HEK293 (cell line): ENCODE data around the gene STPG3.

Experiments
- EGR2 ChIP-seq: fragments of 450-650 bp; formaldehyde crosslinking; IDR thresholded peaks from 2 replicates; pipeline ENCODE4 v1.5.1; 2016; ENCODE audit warnings: low read depth, missing biosample characterization, missing genetic modification characterization
- GFI1B ChIP-seq: fragments of 450-650 bp; formaldehyde crosslinking; IDR thresholded peaks from 2 replicates; pipeline ENCODE4 v1.5.1; 2016; ENCODE audit warnings: missing biosample characterization, missing genetic modification characterization
- KLF7 ChIP-seq: fragments of 450-650 bp; formaldehyde crosslinking; IDR thresholded peaks from 2 replicates; pipeline ENCODE4 v1.5.1; 2016; ENCODE audit warnings: missing biosample characterization, missing genetic modification characterization, borderline replicate concordance
- KLF8 ChIP-seq: fragments of 450-650 bp; formaldehyde crosslinking; IDR thresholded peaks from 2 replicates; pipeline ENCODE4 v1.5.1; 2016; ENCODE audit warnings: missing biosample characterization, missing genetic modification characterization
- SCRT1 ChIP-seq: fragments of 450-650 bp; formaldehyde crosslinking; IDR thresholded peaks from 2 replicates; pipeline ENCODE4 v1.5.1; 2016; ENCODE audit warnings: missing biosample characterization, missing genetic modification characterization, borderline replicate concordance
- TCF7L2 ChIP-seq: IDR thresholded peaks from 2 replicates; pipeline ENCODE4 v1.6.1; 2011; ENCODE audit warnings: low read depth, mild to moderate bottlenecking, inconsistent platforms, low read length, moderate library complexity, borderline replicate concordance
- YY1 ChIP-seq: fragments of 450-650 bp; formaldehyde crosslinking; IDR thresholded peaks from 2 replicates; pipeline ENCODE4 v1.5.1; 2018; ENCODE audit warnings: missing biosample characterization, missing genetic modification characterization
- ZBTB21 ChIP-seq: fragments of 450-650 bp; formaldehyde crosslinking; IDR thresholded peaks from 2 replicates; pipeline ENCODE4 v1.5.1; 2017; ENCODE audit warnings: missing biosample characterization, missing genetic modification characterization
- ZBTB7A ChIP-seq: fragments of 450-650 bp; formaldehyde crosslinking; IDR thresholded peaks from 2 replicates; pipeline ENCODE4 v1.5.1; 2016; ENCODE audit warnings: low read depth, missing biosample characterization, missing genetic modification characterization
- ZFHX2 ChIP-seq: fragments of 450-650 bp; formaldehyde crosslinking; conservative IDR thresholded peaks from 2 replicates; pipeline ENCODE4 v1.5.1; 2016; ENCODE audit warnings: missing biosample characterization, missing genetic modification characterization
- ZFP37 ChIP-seq: fragments of 450-650 bp; formaldehyde crosslinking; IDR thresholded peaks from 2 replicates; pipeline ENCODE4 v1.5.1; 2016; ENCODE audit warnings: missing biosample characterization, missing genetic modification characterization
- ZFP41 ChIP-seq: fragments of 450-650 bp; formaldehyde crosslinking; IDR thresholded peaks from 2 replicates; pipeline ENCODE4 v1.5.1; 2016; ENCODE audit warnings: missing biosample characterization, missing genetic modification characterization, borderline replicate concordance
- ZIC2 ChIP-seq: fragments of 450-650 bp; formaldehyde crosslinking; IDR thresholded peaks from 2 replicates; pipeline ENCODE4 v1.5.1; 2016; ENCODE audit warnings: missing biosample characterization, missing genetic modification characterization
- ZNF140 ChIP-seq: fragments of 450-650 bp; formaldehyde crosslinking; IDR thresholded peaks from 2 replicates; pipeline ENCODE4 v1.5.1; 2016; ENCODE audit warnings: missing biosample characterization, missing genetic modification characterization
- ZNF174 ChIP-seq: fragments of 450-650 bp; formaldehyde crosslinking; IDR thresholded peaks from 2 replicates; pipeline ENCODE4 v1.5.0; 2017; ENCODE audit warnings: missing biosample characterization, mild to moderate bottlenecking, missing genetic modification characterization
- ZNF184 ChIP-seq: fragments of 450-650 bp; IDR thresholded peaks from 2 replicates; pipeline ENCODE4 v1.5.1; 2018; ENCODE audit warnings: missing biosample characterization, mild to moderate bottlenecking, missing genetic modification characterization
- ZNF19 ChIP-seq: fragments of 450-650 bp; formaldehyde crosslinking; IDR thresholded peaks from 2 replicates; pipeline ENCODE4; 2016; ENCODE audit warnings: missing biosample characterization, missing genetic modification characterization, low read depth
- ZNF2 ChIP-seq: fragments of 450-650 bp; formaldehyde crosslinking; IDR thresholded peaks from 2 replicates; pipeline ENCODE4 v1.5.1; 2016; ENCODE audit warnings: missing biosample characterization, missing genetic modification characterization
- ZNF341 ChIP-seq: fragments of 450-650 bp; formaldehyde crosslinking; IDR thresholded peaks from 2 replicates; pipeline ENCODE4; 2016; ENCODE audit warnings: low read depth, missing biosample characterization, missing genetic modification characterization
- ZNF426 ChIP-seq: fragments of 450-650 bp; formaldehyde crosslinking; IDR thresholded peaks from 2 replicates; pipeline ENCODE4 v1.5.1; 2017; ENCODE audit warnings: missing biosample characterization, missing genetic modification characterization, mild to moderate bottlenecking, inconsistent platforms, moderate library complexity
- ZNF501 ChIP-seq: fragments of 450-650 bp; formaldehyde crosslinking; IDR thresholded peaks from 2 replicates; pipeline ENCODE4 v1.5.1; 2016; ENCODE audit warnings: missing biosample characterization, missing genetic modification characterization
- ZNF549 ChIP-seq: fragments of 450-650 bp; IDR thresholded peaks from 2 replicates; pipeline ENCODE4 v1.5.1; 2018; ENCODE audit warnings: missing biosample characterization, missing genetic modification characterization, mild to moderate bottlenecking, inconsistent platforms, moderate library complexity
- ZNF558 ChIP-seq: fragments of 450-650 bp; formaldehyde crosslinking; IDR thresholded peaks from 2 replicates; pipeline ENCODE4 v1.5.1; 2016; ENCODE audit warnings: missing biosample characterization, missing genetic modification characterization
- ZNF561 ChIP-seq: fragments of 450-650 bp; IDR thresholded peaks from 2 replicates; pipeline ENCODE4 v1.5.1; 2018; ENCODE audit warnings: missing biosample characterization, missing genetic modification characterization, borderline replicate concordance
- ZNF571 ChIP-seq: fragments of 450-650 bp; formaldehyde crosslinking; IDR thresholded peaks from 2 replicates; pipeline ENCODE4 v1.5.0; 2017; ENCODE audit warnings: missing biosample characterization, missing genetic modification characterization
- ZNF585B ChIP-seq: fragments of 450-650 bp; formaldehyde crosslinking; IDR thresholded peaks from 2 replicates; pipeline ENCODE4 v1.5.1; 2016; ENCODE audit warnings: missing biosample characterization, missing genetic modification characterization
- ZNF624 ChIP-seq: fragments of 450-650 bp; formaldehyde crosslinking; IDR thresholded peaks from 2 replicates; pipeline ENCODE4 v1.5.1; 2017; ENCODE audit warnings: missing biosample characterization, missing genetic modification characterization
- ZNF626 ChIP-seq: fragments of 450-650 bp; sonication (Bioruptor Pico); formaldehyde crosslinking; IDR thresholded peaks from 2 replicates; pipeline ENCODE4 v1.5.1; 2018; ENCODE audit warnings: missing biosample characterization, missing genetic modification characterization, inconsistent platforms
- ZNF670 ChIP-seq: fragments of 450-650 bp; formaldehyde crosslinking; IDR thresholded peaks from 2 replicates; pipeline ENCODE4 v1.5.1; 2016; ENCODE audit warnings: missing biosample characterization, missing genetic modification characterization, low read depth
- ZNF701 ChIP-seq: fragments of 450-650 bp; formaldehyde crosslinking; IDR thresholded peaks from 2 replicates; pipeline ENCODE4 v1.5.1; 2016; ENCODE audit warnings: missing biosample characterization, missing genetic modification characterization
- ZSCAN23 ChIP-seq: fragments of 450-650 bp; formaldehyde crosslinking; IDR thresholded peaks from 2 replicates; pipeline ENCODE4 v1.5.1; 2016; ENCODE audit warnings: missing biosample characterization, missing genetic modification characterization
- ZSCAN30 ChIP-seq: fragments of 450-650 bp; IDR thresholded peaks from 2 replicates; pipeline ENCODE4 v1.5.1; 2018; ENCODE audit warnings: missing biosample characterization, mild to moderate bottlenecking, missing genetic modification characterization, moderate library complexity
- TF ChIP-seq, protein P1 (sequence below): fragments of 450-650 bp; formaldehyde crosslinking; IDR thresholded peaks from 2 replicates; pipeline ENCODE4 v1.5.1; 2016; ENCODE audit warnings: missing biosample characterization, missing genetic modification characterization
- TF ChIP-seq, protein P2 (sequence below): fragments of 450-650 bp; formaldehyde crosslinking; IDR thresholded peaks from 2 replicates; pipeline ENCODE4 v1.5.1; 2017; ENCODE audit warnings: missing biosample characterization, missing genetic modification characterization
- TF ChIP-seq, protein P3 (sequence below): fragments of 450-650 bp; formaldehyde crosslinking; IDR thresholded peaks from 2 replicates; pipeline ENCODE4 v1.5.1; 2016; ENCODE audit warnings: missing biosample characterization, missing genetic modification characterization
- TF ChIP-seq, protein P4 (sequence below): fragments of 450-650 bp; formaldehyde crosslinking; optimal IDR thresholded peaks from 2 replicates; pipeline ENCODE3; 2016; ENCODE audit warnings: missing biosample characterization, mild to moderate bottlenecking, missing genetic modification characterization
- TF ChIP-seq, protein P5 (sequence below): fragments of 450-650 bp; formaldehyde crosslinking; IDR thresholded peaks from 2 replicates; pipeline ENCODE4 v1.5.1; 2016; ENCODE audit warnings: missing biosample characterization, missing genetic modification characterization

The STPG3 gene

DNA sequence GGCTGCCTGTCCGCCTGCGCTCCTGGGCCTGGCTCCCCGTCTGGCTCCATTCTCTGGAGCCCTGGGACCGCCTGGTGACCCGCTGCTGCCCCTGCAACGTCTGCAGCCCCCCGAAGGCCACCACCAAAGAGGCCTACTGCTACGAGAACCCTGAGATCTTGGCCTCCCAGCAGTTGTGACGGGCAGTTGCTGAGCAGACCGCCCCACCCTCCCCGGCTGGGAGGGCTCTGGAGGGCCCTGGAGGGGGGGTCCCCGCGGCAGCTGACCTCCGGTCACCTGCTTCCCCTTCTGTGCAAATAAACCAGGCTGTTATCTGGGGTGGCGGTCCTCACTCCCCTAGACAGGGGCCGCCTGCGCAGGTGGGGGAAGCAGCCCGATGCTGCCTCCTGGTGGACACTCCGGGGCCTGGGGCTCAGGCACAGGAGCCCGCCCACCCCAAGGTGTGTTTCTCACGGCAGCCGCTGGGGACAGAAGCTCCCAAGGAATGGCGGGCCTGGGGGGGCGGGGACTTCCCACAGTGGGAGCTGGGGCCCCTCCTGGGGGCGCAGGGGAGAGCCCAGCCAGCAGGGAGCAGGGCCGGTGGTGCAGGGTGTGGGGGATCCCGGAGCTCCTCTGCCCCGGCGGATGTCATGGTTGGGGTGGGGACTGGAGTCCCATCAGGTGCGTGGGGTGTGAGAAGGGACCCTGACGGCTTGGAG, 14.7 kb upstream of the STPG3 start (continued):
- no peak for TF ChIP-seq ZNF701
- TF ChIP-seq ZFP37 (tag by site-specific recombination): 0 out of 2 replicates have a peak, but pooled peaks have one; percentile 44
- 0 out of 2 replicates have a peak, but pooled peaks have one; percentile 64 for TF ChIP-seq ZNF561 (tag by site-specific recombination)
- no peak for TF ChIP-seq ZNF558 (tag by site-specific recombination)
- no peak for TF ChIP-seq SCRT1 (tag by site-specific recombination)
- TF ChIP-seq, protein P1, sequence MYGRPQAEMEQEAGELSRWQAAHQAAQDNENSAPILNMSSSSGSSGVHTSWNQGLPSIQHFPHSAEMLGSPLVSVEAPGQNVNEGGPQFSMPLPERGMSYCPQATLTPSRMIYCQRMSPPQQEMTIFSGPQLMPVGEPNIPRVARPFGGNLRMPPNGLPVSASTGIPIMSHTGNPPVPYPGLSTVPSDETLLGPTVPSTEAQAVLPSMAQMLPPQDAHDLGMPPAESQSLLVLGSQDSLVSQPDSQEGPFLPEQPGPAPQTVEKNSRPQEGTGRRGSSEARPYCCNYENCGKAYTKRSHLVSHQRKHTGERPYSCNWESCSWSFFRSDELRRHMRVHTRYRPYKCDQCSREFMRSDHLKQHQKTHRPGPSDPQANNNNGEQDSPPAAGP (tag by site-specific recombination): peak; percentile 62; the same call in 1 of the 2 replicates
- TF ChIP-seq KLF7 (tag by site-specific recombination): peak; percentile 63; the same call in 1 of the 2 replicates
- no peak for TF ChIP-seq ZNF174 (tag by site-specific recombination)
- no peak for TF ChIP-seq ZNF585B (tag by site-specific recombination)
- no peak for TF ChIP-seq ZNF549 (tag by site-specific recombination)
- peak; percentile 79 for TF ChIP-seq EGR2 (tag by site-specific recombination)
- TF ChIP-seq, protein P2, sequence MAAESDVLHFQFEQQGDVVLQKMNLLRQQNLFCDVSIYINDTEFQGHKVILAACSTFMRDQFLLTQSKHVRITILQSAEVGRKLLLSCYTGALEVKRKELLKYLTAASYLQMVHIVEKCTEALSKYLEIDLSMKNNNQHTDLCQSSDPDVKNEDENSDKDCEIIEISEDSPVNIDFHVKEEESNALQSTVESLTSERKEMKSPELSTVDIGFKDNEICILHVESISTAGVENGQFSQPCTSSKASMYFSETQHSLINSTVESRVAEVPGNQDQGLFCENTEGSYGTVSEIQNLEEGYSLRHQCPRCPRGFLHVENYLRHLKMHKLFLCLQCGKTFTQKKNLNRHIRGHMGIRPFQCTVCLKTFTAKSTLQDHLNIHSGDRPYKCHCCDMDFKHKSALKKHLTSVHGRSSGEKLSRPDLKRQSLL (tag by site-specific recombination): no peak; the same call in 1 of the 2 replicates
- TF ChIP-seq, protein P3, sequence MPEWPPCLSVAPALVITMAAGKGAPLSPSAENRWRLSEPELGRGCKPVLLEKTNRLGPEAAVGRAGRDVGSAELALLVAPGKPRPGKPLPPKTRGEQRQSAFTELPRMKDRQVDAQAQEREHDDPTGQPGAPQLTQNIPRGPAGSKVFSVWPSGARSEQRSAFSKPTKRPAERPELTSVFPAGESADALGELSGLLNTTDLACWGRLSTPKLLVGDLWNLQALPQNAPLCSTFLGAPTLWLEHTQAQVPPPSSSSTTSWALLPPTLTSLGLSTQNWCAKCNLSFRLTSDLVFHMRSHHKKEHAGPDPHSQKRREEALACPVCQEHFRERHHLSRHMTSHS (tag by site-specific recombination): no peak
- TF ChIP-seq ZNF501 (tag by site-specific recombination): peak; percentile 53; the same call in 1 of the 2 replicates
- peak; percentile 70 for TF ChIP-seq ZNF341 (tag by site-specific recombination)
- 0 out of 2 replicates have a peak, but pooled peaks have one; percentile 13 for TF ChIP-seq ZBTB7A (tag by site-specific recombination)
- TF ChIP-seq ZNF184 (tag by site-specific recombination): 0 out of 2 replicates have a peak, but pooled peaks have one; percentile 25
- no peak for TF ChIP-seq ZNF140 (tag by site-specific recombination)
- TF ChIP-seq, protein P4, sequence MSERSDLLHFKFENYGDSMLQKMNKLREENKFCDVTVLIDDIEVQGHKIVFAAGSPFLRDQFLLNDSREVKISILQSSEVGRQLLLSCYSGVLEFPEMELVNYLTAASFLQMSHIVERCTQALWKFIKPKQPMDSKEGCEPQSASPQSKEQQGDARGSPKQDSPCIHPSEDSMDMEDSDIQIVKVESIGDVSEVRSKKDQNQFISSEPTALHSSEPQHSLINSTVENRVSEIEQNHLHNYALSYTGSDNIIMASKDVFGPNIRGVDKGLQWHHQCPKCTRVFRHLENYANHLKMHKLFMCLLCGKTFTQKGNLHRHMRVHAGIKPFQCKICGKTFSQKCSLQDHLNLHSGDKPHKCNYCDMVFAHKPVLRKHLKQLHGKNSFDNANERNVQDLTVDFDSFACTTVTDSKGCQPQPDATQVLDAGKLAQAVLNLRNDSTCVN (tag by site-specific recombination): peak; percentile 26
- peak; percentile 80 for TF ChIP-seq YY1 (tag by site-specific recombination)
- no peak for TF ChIP-seq GFI1B (tag by site-specific recombination)
- no peak for TF ChIP-seq ZFP41 (tag by site-specific recombination)
- no peak for TF ChIP-seq ZBTB21 (tag by site-specific recombination)
- TF ChIP-seq ZSCAN23 (tag by site-specific recombination): no peak
- no peak for TF ChIP-seq ZNF571 (tag by site-specific recombination)
- no peak for TF ChIP-seq TCF7L2
- no peak for TF ChIP-seq ZNF670
- peak; percentile 84 for TF ChIP-seq KLF8 (tag by site-specific recombination)
- no peak for TF ChIP-seq ZNF624
- TF ChIP-seq, protein P5, sequence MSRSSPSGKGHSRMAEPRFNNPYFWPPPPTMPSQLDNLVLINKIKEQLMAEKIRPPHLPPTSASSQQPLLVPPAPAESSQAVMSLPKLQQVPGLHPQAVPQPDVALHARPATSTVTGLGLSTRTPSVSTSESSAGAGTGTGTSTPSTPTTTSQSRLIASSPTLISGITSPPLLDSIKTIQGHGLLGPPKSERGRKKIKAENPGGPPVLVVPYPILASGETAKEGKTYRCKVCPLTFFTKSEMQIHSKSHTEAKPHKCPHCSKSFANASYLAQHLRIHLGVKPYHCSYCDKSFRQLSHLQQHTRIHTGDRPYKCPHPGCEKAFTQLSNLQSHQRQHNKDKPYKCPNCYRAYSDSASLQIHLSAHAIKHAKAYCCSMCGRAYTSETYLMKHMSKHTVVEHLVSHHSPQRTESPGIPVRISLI (tag by site-specific recombination): no peak
- peak; percentile 77 for TF ChIP-seq ZSCAN30 (tag by site-specific recombination)
- TF ChIP-seq ZNF626 (tag by site-specific recombination): no peak
- TF ChIP-seq ZNF19 (tag by site-specific recombination): no peak
- TF ChIP-seq ZFHX2 (tag by site-specific recombination): peak; percentile 87
- TF ChIP-seq ZNF426 (tag by site-specific recombination): no peak
- TF ChIP-seq ZNF2 (tag by site-specific recombination): no peak
- peak; percentile 95 for TF ChIP-seq ZIC2 (tag by site-specific recombination)
